HEK293 (cell line): Measurements from ENCODE around the gene RHOF.

Source experiments
- ZNF366 ChIP-seq: fragments of 450-650 bp; formaldehyde crosslinking; conservative IDR thresholded peaks from 2 replicates; pipeline ENCODE4 v1.5.1; 2016; ENCODE audit warnings: missing biosample characterization, missing genetic modification characterization
- ZNF785 ChIP-seq: fragments of 450-650 bp; formaldehyde crosslinking; IDR thresholded peaks from 2 replicates; pipeline ENCODE4 v1.5.1; 2016; ENCODE audit warnings: missing biosample characterization, missing genetic modification characterization
- TF ChIP-seq, protein P1 (sequence below): fragments of 450-650 bp; formaldehyde crosslinking; IDR thresholded peaks from 2 replicates; pipeline ENCODE4 v1.5.1; 2016; ENCODE audit warnings: missing biosample characterization, missing genetic modification characterization

DNA sequence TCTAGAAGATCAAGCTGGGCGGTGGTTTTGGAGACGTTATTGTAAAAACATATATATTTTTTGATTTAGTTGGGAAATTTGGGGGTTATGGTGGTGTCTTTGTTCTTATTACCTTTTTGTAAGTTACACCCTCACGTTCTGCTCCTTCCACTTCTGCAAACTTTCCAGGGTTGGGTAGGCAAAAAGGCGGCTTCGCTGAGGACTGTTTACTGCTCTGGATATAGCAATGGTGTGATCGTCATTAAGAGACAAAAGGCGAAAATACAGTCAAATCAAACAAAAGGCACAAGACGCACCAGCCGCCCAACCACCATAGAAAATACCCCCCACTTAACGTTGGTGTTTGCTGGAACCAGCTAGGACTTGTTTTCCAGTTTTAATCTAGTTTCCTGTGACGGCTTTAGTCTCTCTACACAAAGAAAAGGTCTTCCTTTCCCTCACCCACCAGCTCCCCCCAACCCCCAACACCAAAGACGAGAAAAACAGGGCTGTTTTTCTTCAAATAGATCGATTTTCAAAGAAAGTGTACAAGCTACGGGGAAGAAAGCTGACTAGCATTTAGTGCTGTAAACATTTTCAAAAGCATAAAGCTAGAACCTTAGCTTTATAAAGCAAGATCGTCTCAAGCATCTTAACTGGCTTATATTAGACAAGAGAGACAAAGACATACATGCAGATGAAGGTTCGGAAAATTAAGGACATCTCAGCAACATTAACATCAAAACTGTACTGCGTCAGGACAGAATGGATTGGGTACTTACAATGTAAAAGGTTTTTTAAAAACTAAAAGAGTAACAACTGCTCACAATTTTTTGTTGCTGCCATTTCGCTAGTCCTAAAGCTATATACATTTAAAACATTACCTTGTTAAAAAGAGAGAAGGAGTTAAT is 8.4 kb upstream of the RHOF start:
- TF ChIP-seq, protein P1, sequence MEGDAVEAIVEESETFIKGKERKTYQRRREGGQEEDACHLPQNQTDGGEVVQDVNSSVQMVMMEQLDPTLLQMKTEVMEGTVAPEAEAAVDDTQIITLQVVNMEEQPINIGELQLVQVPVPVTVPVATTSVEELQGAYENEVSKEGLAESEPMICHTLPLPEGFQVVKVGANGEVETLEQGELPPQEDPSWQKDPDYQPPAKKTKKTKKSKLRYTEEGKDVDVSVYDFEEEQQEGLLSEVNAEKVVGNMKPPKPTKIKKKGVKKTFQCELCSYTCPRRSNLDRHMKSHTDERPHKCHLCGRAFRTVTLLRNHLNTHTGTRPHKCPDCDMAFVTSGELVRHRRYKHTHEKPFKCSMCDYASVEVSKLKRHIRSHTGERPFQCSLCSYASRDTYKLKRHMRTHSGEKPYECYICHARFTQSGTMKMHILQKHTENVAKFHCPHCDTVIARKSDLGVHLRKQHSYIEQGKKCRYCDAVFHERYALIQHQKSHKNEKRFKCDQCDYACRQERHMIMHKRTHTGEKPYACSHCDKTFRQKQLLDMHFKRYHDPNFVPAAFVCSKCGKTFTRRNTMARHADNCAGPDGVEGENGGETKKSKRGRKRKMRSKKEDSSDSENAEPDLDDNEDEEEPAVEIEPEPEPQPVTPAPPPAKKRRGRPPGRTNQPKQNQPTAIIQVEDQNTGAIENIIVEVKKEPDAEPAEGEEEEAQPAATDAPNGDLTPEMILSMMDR (tag by site-specific recombination), result no peak
- TF ChIP-seq ZNF785 (tag by site-specific recombination) (no peak), ZNF366 (tag by site-specific recombination) (no peak)
